GM23338 (cell line): ENCODE measurements around the gene TSPO2.

Source experiments
- CTCF ChIP-seq, 2 experiments: fragments of 200-600 bp in 1 of 2; sonication (generic) in 1 of 2; conservative IDR thresholded peaks; 2 replicates each; pipeline versions ENCODE4 v1.5.1 to v1.6.1; 2016 to 2017; ENCODE audit warnings: antibody characterized with exemption in 2 of 2, low read depth in 2 of 2, mild to moderate bottlenecking in 2 of 2, moderate library complexity in 1 of 2
- ETS1 ChIP-seq: IDR thresholded peaks from 2 replicates; pipeline ENCODE4 v1.6.1; 2016; ENCODE audit warnings: antibody characterized with exemption
- EZH2 ChIP-seq: fragments of 200-600 bp; sonication (generic); IDR thresholded peaks from one replicate; pipeline ENCODE4 v1.8.0; 2017; ENCODE audit warnings: antibody characterized with exemption, mild to moderate bottlenecking, low read depth; ENCODE audit not compliant: unreplicated experiment
- EZH2phosphoT487 ChIP-seq: fragments of 200-600 bp; sonication (generic); IDR thresholded peaks from one replicate; pipeline ENCODE4 v1.8.1; 2018; ENCODE audit warnings: antibody characterized with exemption; ENCODE audit not compliant: unreplicated experiment
- JUNB ChIP-seq: IDR thresholded peaks from one replicate; pipeline ENCODE4 v1.6.1; 2016; ENCODE audit warnings: antibody characterized with exemption; ENCODE audit not compliant: unreplicated experiment
- POLR2AphosphoS5 ChIP-seq: IDR thresholded peaks from 2 replicates; pipeline ENCODE4 v1.6.1; 2016; ENCODE audit warnings: antibody characterized with exemption, low read depth
- TF ChIP-seq, protein P1 (sequence below): IDR thresholded peaks from one replicate; pipeline ENCODE4 v1.6.1; 2018; ENCODE audit warnings: antibody characterized with exemption; ENCODE audit not compliant: unreplicated experiment

DNA sequence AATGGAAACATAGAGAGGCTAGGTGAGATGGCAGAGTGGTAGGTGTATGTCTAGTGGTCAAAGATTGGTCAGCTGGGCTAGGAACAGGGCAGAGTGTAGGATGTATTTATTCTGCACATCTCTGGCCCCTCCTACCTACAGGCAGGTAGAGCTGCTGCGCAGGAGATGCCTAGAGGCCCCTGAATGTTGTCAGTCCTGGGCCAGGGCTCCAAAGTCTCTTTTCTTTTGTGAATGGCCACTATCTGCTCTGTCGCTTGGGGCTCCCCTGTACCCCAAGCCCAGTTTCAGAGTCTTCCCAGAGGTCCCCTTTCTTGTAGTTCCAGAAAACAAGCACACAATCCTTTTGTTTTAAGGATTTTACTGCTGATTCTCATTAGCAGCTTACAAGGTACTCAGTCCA lies 5.0 kb downstream of the TSPO2 start:
- no peak for TF ChIP-seq CTCF (conservative IDR thresholded peaks at IDR 0.05; ENCODE audit: low read depth in 2 of 2)
- no peak for TF ChIP-seq EZH2
- TF ChIP-seq, protein P1, sequence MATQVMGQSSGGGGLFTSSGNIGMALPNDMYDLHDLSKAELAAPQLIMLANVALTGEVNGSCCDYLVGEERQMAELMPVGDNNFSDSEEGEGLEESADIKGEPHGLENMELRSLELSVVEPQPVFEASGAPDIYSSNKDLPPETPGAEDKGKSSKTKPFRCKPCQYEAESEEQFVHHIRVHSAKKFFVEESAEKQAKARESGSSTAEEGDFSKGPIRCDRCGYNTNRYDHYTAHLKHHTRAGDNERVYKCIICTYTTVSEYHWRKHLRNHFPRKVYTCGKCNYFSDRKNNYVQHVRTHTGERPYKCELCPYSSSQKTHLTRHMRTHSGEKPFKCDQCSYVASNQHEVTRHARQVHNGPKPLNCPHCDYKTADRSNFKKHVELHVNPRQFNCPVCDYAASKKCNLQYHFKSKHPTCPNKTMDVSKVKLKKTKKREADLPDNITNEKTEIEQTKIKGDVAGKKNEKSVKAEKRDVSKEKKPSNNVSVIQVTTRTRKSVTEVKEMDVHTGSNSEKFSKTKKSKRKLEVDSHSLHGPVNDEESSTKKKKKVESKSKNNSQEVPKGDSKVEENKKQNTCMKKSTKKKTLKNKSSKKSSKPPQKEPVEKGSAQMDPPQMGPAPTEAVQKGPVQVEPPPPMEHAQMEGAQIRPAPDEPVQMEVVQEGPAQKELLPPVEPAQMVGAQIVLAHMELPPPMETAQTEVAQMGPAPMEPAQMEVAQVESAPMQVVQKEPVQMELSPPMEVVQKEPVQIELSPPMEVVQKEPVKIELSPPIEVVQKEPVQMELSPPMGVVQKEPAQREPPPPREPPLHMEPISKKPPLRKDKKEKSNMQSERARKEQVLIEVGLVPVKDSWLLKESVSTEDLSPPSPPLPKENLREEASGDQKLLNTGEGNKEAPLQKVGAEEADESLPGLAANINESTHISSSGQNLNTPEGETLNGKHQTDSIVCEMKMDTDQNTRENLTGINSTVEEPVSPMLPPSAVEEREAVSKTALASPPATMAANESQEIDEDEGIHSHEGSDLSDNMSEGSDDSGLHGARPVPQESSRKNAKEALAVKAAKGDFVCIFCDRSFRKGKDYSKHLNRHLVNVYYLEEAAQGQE, result no peak
- TF ChIP-seq ETS1, result no peak
- no peak for TF ChIP-seq POLR2AphosphoS5
- no peak for TF ChIP-seq JUNB
- TF ChIP-seq EZH2phosphoT487, result no peak
